HUES6 (cell line): Measurements from ENCODE around the gene BBS9.

Experiments
- H3K27ac ChIP-seq: 2 replicates; pipeline ENCODE4 v1.7.0; 2013; ENCODE audit warnings: low read depth, mild to moderate bottlenecking, low read length, inconsistent platforms
- H3K27me3 ChIP-seq: 2 replicates; pipeline ENCODE4 v1.6.1; 2013; ENCODE audit warnings: low read length; ENCODE audit not compliant: control insufficient read depth, insufficient read depth
- H3K36me3 ChIP-seq: 2 replicates; pipeline ENCODE4 v1.6.1; 2013; ENCODE audit warnings: low read length; ENCODE audit not compliant: control insufficient read depth, insufficient read depth
- H3K4me1 ChIP-seq: 2 replicates; pipeline ENCODE4 v1.6.1; 2013; ENCODE audit warnings: low read length; ENCODE audit not compliant: control insufficient read depth, insufficient read depth
- H3K4me3 ChIP-seq: 2 replicates; pipeline ENCODE4 v1.5.1; 2013; ENCODE audit warnings: low read depth, low read length
- H3K9ac ChIP-seq: one replicate; pipeline ENCODE4 v1.6.1; 2013; ENCODE audit warnings: mild to moderate bottlenecking, low read length
- H3K9me3 ChIP-seq: 2 replicates; pipeline ENCODE4 v1.6.1; 2013; ENCODE audit warnings: low read depth, low read length; ENCODE audit not compliant: control insufficient read depth, insufficient read depth

Gene BBS9

GRCh38 chr7:33601101-33601500 lies 471.7 kb downstream of the BBS9 start:
- H3K27ac ChIP-seq, result no peak overlapping the region
- H3K9ac ChIP-seq, result no peak overlapping the region
- no peak overlapping the region for H3K4me3 ChIP-seq
- H3K27me3 ChIP-seq, result no peaks in the 10 kb centered on the region
- no peaks in the 10 kb centered on the region for H3K9me3 ChIP-seq
- H3K36me3 ChIP-seq, result no peaks in the 10 kb centered on the region
- H3K4me1 ChIP-seq, result 0 out of 2 replicates have a peak, but pooled peaks cover 7% of the 10 kb centered on the region

- 0 out of 2 replicates have a peak, but pooled peaks cover 7% of the 10 kb centered on the region for H3K4me1 ChIP-seq
- H3K27ac ChIP-seq, result no peak overlapping the region
- H3K36me3 ChIP-seq, result no peaks in the 10 kb centered on the region
- no peak overlapping the region for H3K4me3 ChIP-seq
- H3K27me3 ChIP-seq, result no peaks in the 10 kb centered on the region
- no peak overlapping the region for H3K9ac ChIP-seq
- no peaks in the 10 kb centered on the region for H3K9me3 ChIP-seq
These were observed 472.5 kb downstream of the BBS9 start for GRCh38 chr7:33601884-33602283.

GRCh38 chr7:33604056-33604455 lies 474.7 kb downstream of the BBS9 start:
- Histone ChIP-seq H3K27me3 (no peaks in the 10 kb centered on the region), H3K9me3 (no peaks in the 10 kb centered on the region), H3K4me3 (no peak overlapping the region), H3K36me3 (no peaks in the 10 kb centered on the region), H3K27ac (no peak overlapping the region), H3K4me1 (0 out of 2 replicates have a peak, but pooled peaks cover 3% of the 10 kb centered on the region), H3K9ac (no peak overlapping the region)

DNA sequence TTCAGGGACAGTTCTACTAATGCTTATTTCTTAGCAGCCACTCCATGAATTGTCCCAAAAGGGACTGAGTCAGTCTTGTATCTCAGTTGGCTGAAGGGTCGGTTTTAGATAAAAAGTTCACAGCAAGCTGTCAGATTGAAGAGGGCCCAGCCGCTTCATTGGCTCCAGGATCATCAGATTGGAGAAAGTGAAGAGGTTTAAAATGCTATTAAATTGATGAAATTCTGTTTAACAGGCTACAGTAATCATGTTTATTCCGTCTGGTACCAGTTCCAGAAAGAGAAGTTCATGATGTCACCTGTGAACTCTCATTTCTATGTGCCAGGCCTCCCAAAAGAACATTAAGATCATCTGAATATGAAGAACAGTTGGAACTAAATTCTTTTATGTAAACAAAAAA lies 481.6 kb downstream of the BBS9 start:
- Histone ChIP-seq H3K4me3 (no peak overlapping the region), H3K27ac (no peak overlapping the region), H3K36me3 (no peaks in the 10 kb centered on the region), H3K9me3 (no peaks in the 10 kb centered on the region), H3K9ac (no peak overlapping the region), H3K27me3 (no peaks in the 10 kb centered on the region), H3K4me1 (no peaks in the 10 kb centered on the region)

GRCh38 chr7:33612442-33612841 lies 483.1 kb downstream of the BBS9 start:
- H3K9me3 ChIP-seq, result no peaks in the 10 kb centered on the region
- no peak overlapping the region for H3K4me3 ChIP-seq
- H3K27me3 ChIP-seq, result no peaks in the 10 kb centered on the region
- no peaks in the 10 kb centered on the region for H3K36me3 ChIP-seq
- H3K9ac ChIP-seq, result no peak overlapping the region
- H3K4me1 ChIP-seq, result no peaks in the 10 kb centered on the region
- H3K27ac ChIP-seq, result no peak overlapping the region

- H3K9ac ChIP-seq, result no peak overlapping the region
- H3K36me3 ChIP-seq, result no peaks in the 10 kb centered on the region
- no peak overlapping the region for H3K27ac ChIP-seq
- H3K4me3 ChIP-seq, result no peak overlapping the region
- H3K27me3 ChIP-seq, result no peaks in the 10 kb centered on the region
- H3K9me3 ChIP-seq, result no peaks in the 10 kb centered on the region
- no peaks in the 10 kb centered on the region for H3K4me1 ChIP-seq
These were observed 485.2 kb downstream of the BBS9 start for GRCh38 chr7:33614357-33615117.

DNA sequence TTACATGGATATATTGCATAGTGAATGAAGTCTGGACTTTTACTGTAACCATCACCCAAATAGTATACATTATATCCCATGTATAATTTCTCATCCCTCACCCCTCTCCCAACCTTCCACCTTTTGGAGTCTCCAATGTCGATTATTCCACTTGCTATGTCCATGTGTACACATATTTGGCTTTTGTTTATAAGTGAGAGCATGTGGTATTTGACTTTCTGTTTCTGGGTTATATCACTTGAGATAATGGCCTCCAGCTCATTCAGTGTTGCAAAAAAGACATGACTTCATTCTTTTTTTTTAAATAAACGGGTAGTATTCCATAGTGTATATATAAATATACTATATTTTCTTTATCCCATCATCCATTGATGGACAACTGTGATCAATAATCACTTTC lies 487.4 kb downstream of the BBS9 start:
- no peaks in the 10 kb centered on the region for H3K4me1 ChIP-seq
- no peak overlapping the region for H3K4me3 ChIP-seq
- no peak overlapping the region for H3K9ac ChIP-seq
- no peaks in the 10 kb centered on the region for H3K36me3 ChIP-seq
- 0 out of 2 replicates have a peak, but pooled peaks cover 4% of the 10 kb centered on the region for H3K9me3 ChIP-seq
- no peak overlapping the region for H3K27ac ChIP-seq
- no peaks in the 10 kb centered on the region for H3K27me3 ChIP-seq

DNA sequence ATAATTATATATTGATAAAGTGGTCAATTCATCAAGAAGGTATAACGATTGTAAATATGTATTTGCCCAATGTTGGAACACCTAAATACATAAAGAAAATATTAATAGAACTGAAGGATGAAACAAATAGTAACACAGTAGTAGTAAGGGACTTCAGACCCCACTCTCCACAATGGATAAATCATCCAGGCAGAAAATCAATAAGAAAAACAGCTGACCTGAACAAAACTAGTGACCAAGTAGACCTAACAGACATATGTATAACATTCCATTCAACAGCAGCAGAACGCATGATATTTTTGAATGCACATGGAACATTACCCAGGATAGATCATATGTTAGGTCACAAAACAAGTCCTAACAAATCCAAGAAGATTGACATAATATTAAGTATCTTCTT lies 489.9 kb downstream of the BBS9 start:
- no peaks in the 10 kb centered on the region for H3K4me1 ChIP-seq
- H3K9me3 ChIP-seq, result 0 out of 2 replicates have a peak, but pooled peaks cover 4% of the 10 kb centered on the region
- no peak overlapping the region for H3K27ac ChIP-seq
- H3K36me3 ChIP-seq, result no peaks in the 10 kb centered on the region
- H3K4me3 ChIP-seq, result no peak overlapping the region
- H3K9ac ChIP-seq, result no peak overlapping the region
- no peaks in the 10 kb centered on the region for H3K27me3 ChIP-seq

DNA sequence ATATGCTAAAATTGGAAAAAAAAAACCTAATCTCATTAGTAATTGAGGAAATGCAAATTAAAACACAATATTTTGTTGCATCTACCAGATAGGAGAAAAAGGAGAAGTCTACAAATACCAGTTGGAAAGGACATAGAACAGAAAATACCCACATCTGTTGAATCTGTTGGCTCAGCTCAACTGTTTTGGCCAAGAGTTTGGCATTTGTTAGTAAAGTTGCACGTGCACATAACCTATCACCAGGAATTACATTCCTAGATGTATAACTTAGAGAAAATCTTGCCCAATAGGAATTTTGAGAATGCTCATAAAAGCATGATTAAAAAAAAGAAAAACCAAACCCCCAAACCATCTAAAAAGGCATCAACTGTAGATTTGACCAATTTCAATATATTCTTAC lies 493.9 kb downstream of the BBS9 start:
- no peaks in the 10 kb centered on the region; the same call in 1 of the 2 replicates for H3K4me1 ChIP-seq
- peaks cover 9% of the 10 kb centered on the region; the same call in 1 of the 2 replicates for H3K36me3 ChIP-seq
- no peak overlapping the region for H3K4me3 ChIP-seq
- H3K9me3 ChIP-seq, result peaks cover 13% of the 10 kb centered on the region
- H3K27me3 ChIP-seq, result no peaks in the 10 kb centered on the region
- H3K9ac ChIP-seq, result no peak overlapping the region
- no peak overlapping the region for H3K27ac ChIP-seq

DNA sequence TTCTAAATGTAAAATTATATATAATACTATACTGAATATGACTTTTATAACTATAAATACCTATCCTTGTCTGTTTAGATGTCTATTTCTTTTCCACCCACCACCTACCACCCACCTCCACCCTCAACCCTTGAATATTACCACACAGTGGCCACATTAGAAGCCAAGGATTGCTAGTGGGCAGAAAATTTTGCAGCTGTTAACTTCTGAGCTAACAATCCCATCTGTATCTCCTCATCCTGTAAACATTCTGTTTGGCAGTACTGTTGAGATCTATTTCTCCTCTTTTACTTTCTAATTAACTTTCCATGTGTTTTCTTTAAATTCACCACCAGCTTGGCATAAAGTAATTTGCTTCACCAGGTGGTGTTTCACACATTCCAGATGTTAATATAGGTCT lies 494.9 kb downstream of the BBS9 start:
- H3K4me1 ChIP-seq, result no peaks in the 10 kb centered on the region; the same call in 1 of the 2 replicates
- H3K27me3 ChIP-seq, result no peaks in the 10 kb centered on the region
- H3K4me3 ChIP-seq, result no peak overlapping the region
- H3K36me3 ChIP-seq, result peaks cover 9% of the 10 kb centered on the region; the same call in 1 of the 2 replicates
- no peak overlapping the region for H3K9ac ChIP-seq
- H3K27ac ChIP-seq, result no peak overlapping the region
- H3K9me3 ChIP-seq, result peaks cover 13% of the 10 kb centered on the region

- Histone ChIP-seq H3K4me3 (no peak overlapping the region), H3K9ac (no peak overlapping the region), H3K27ac (no peak overlapping the region), H3K9me3 (peaks cover 9% of the 10 kb centered on the region), H3K27me3 (no peaks in the 10 kb centered on the region), H3K4me1 (no peaks in the 10 kb centered on the region; the same call in 1 of the 2 replicates), H3K36me3 (peaks cover 9% of the 10 kb centered on the region; the same call in 1 of the 2 replicates)
These were observed 497.5 kb downstream of the BBS9 start for GRCh38 chr7:33626869-33627268.
